Liver (tissue), 9 donors: ENCODE data around the gene NCOA3. TPM values are rescaled to one million over a fixed set of nuclear protein-coding genes. Genes with fewer than 3 reads are reported as not detected.
"Not testable (repeated sequence)": the region's sequence is repeated elsewhere in the genome, so short reads cannot be mapped to it uniquely, and the experiment has no call there.

ENCODE experiments used
- DNase-seq: peaks from one replicate; pipeline ENCODE4 v3.0.0-alpha.2; 2017; ENCODE audit warnings: low spot score
- H3K27ac ChIP-seq, 2 donors: one replicate each; pipeline ENCODE4 v1.7.0; 2013; ENCODE audit warnings: inconsistent platforms in 2 of 2, low read length in 2 of 2, control low read depth in 1 of 2, low read depth in 1 of 2, mild to moderate bottlenecking in 1 of 2
- H3K27me3 ChIP-seq, 4 donors: one replicate each; pipeline versions ENCODE4 v1.6.1 to v1.7.0; 2013; ENCODE audit warnings: low read length in 3 of 4, inconsistent platforms in 1 of 4, mild to moderate bottlenecking in 1 of 4, moderate library complexity in 1 of 4; ENCODE audit not compliant: control insufficient read depth in 4 of 4, insufficient read depth in 4 of 4
- H3K36me3 ChIP-seq, 4 donors: one replicate each; pipeline versions ENCODE4 v1.6.1 to v1.7.0; 2013; ENCODE audit warnings: low read length in 3 of 4, mild to moderate bottlenecking in 3 of 4, low read depth in 1 of 4, moderate library complexity in 1 of 4; ENCODE audit not compliant: control insufficient read depth in 4 of 4, insufficient read depth in 3 of 4
- H3K4me1 ChIP-seq, 4 donors: one replicate each; pipeline versions ENCODE4 v1.6.1 to v1.7.0; 2013; ENCODE audit warnings: low read length in 3 of 4, mild to moderate bottlenecking in 3 of 4, moderate library complexity in 1 of 4; ENCODE audit not compliant: control insufficient read depth in 4 of 4, insufficient read depth in 4 of 4
- H3K4me3 ChIP-seq, 3 donors: one replicate each; pipeline versions ENCODE4 v1.6.1 to v1.7.0; 2013; ENCODE audit warnings: low read length in 3 of 3, control low read depth in 1 of 3, low read depth in 1 of 3, mild to moderate bottlenecking in 1 of 3
- H3K9ac ChIP-seq, 2 donors: one replicate each; pipeline ENCODE4 v1.7.0; 2013; ENCODE audit warnings: low read length in 2 of 2, mild to moderate bottlenecking in 2 of 2, moderate library complexity in 2 of 2, control low read depth in 1 of 2, low read depth in 1 of 2
- H3K9me3 ChIP-seq, 4 donors: one replicate each; pipeline versions ENCODE4 v1.6.1 to v1.7.0; 2013; ENCODE audit warnings: low read length in 3 of 4; ENCODE audit not compliant: control insufficient read depth in 4 of 4
- EGR1 ChIP-seq, 2 donors: IDR thresholded peaks; 2 replicates each; pipeline ENCODE4 v1.6.1; 2016 to 2018; ENCODE audit warnings: antibody characterized with exemption in 2 of 2, low read depth in 2 of 2
- FOXA2 ChIP-seq: IDR thresholded peaks from 2 replicates; pipeline ENCODE4 v1.6.1; 2016; ENCODE audit warnings: antibody characterized with exemption
- GABPA ChIP-seq, 2 donors: IDR thresholded peaks in 1 of 2; conservative IDR thresholded peaks in 1 of 2; 2 replicates each; pipeline ENCODE4 v1.6.1; 2016; ENCODE audit warnings: antibody characterized with exemption in 2 of 2, mild to moderate bottlenecking in 1 of 2, moderate library complexity in 1 of 2
- HNF4A ChIP-seq, 2 donors: conservative IDR thresholded peaks; 2 replicates each; pipeline ENCODE4 v1.6.1; 2016; ENCODE audit warnings: antibody characterized with exemption in 2 of 2, mild to moderate bottlenecking in 2 of 2
- HNF4G ChIP-seq: IDR thresholded peaks from 2 replicates; pipeline ENCODE4 v1.6.1; 2016; ENCODE audit warnings: antibody characterized with exemption
- JUND ChIP-seq, 2 donors: IDR thresholded peaks; 2 replicates each; pipeline ENCODE4 v1.6.1; 2016; ENCODE audit warnings: antibody characterized with exemption in 2 of 2
- NR2F2 ChIP-seq: IDR thresholded peaks from 2 replicates; pipeline ENCODE4 v1.6.1; 2016; ENCODE audit warnings: antibody characterized with exemption
- RAD21 ChIP-seq, 2 donors: IDR thresholded peaks; 2 replicates each; pipeline ENCODE4 v1.6.1; 2016; ENCODE audit warnings: antibody characterized with exemption in 2 of 2, mild to moderate bottlenecking in 2 of 2
- RXRA ChIP-seq, 2 donors: IDR thresholded peaks; 2 replicates each; pipeline ENCODE4 v1.6.1; 2017 to 2018; ENCODE audit warnings: antibody characterized with exemption in 2 of 2, mild to moderate bottlenecking in 1 of 2
- SP1 ChIP-seq: IDR thresholded peaks from 2 replicates; pipeline ENCODE4 v1.6.1; 2018; ENCODE audit warnings: antibody characterized with exemption, mild to moderate bottlenecking
- TAF1 ChIP-seq: conservative IDR thresholded peaks from 2 replicates; pipeline ENCODE4 v1.6.1; 2016; ENCODE audit warnings: antibody characterized with exemption, mild to moderate bottlenecking
- YY1 ChIP-seq: IDR thresholded peaks from 2 replicates; pipeline ENCODE4 v1.6.1; 2016; ENCODE audit warnings: antibody characterized with exemption, mild to moderate bottlenecking
- WGBS: extraction: QIAGEN DNeasy Blood & Tissue Kit; methylation state at CpG from one replicate; pipeline ENCODE4 v1.1.7; 2013; 5-methylcytosine and 5-hydroxymethylcytosine counted together
- polyA plus RNA-seq, 2 donors: library from polyadenylated mRNA; stranded (reverse) in 1 of 2; unstranded in 1 of 2; fragments of 200-250 nt in 1 of 2; fragments of >200 nt in 1 of 2; fragmentation: Nextera tagmentation in 1 of 2; extraction: Ambion mirVana in 1 of 2; gene quantifications; one replicate each; pipeline versions ENCODE4 v1.2.1 to v1.2.3, GENCODE V29; 2013 to 2015
- total RNA-seq, 2 donors: library from RNA; depleted of rRNA; stranded (reverse); fragments of >200 nt; gene quantifications; one replicate each; pipeline ENCODE4 v1.2.3, GENCODE V29; 2014
- TF ChIP-seq, protein P1 (sequence below): IDR thresholded peaks from 2 replicates; pipeline ENCODE4 v1.6.1; 2016; ENCODE audit warnings: antibody characterized with exemption
- TF ChIP-seq, protein P2 (sequence below): IDR thresholded peaks from 2 replicates; pipeline ENCODE4 v1.6.1; 2016; ENCODE audit warnings: antibody characterized with exemption
- TF ChIP-seq, protein P3 (sequence below): fragments of 150-350 bp; IDR thresholded peaks from 2 replicates; pipeline ENCODE4 v1.5.1; 2017; ENCODE audit warnings: improper control_type of control experiment, low read depth, low read length; ENCODE audit not compliant: missing input control
- TF ChIP-seq, protein P4 (sequence below): IDR thresholded peaks from 2 replicates; pipeline ENCODE4 v1.6.1; 2016; ENCODE audit warnings: antibody characterized with exemption
- TF ChIP-seq, protein P5 (sequence below): IDR thresholded peaks from 2 replicates; pipeline ENCODE4 v1.6.1; 2016; ENCODE audit warnings: antibody characterized with exemption, mild to moderate bottlenecking
- donor health status: healthy.
- donor health status: healthy.
- donor health status: healthy.
- donor health status: healthy.
- donor health status: healthy.

NCOA3 gene
- total and polyA plus RNA-seq, 4 donors = 3.8 to 18.2 (median 8.9) TPM

DNA sequence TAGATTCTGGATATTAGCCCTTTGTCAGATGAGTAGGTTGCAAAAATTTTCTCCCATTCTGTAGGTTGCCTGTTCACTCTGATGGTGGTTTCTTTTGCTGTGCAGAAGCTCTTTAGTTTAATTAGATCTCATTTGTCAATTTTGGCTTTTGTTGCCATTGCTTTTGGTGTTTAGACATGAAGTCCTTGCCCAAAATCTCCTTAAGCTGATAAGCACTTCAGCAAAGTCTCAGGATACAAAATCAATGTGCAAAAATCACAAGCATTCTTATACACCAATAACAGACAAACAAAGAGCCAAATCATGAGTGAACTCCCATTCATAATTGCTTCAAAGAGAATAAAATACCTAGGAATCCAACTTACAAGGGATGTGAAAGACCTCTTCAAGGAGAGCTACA, 52.6 kb downstream of the NCOA3 start:
- H3K4me1 ChIP-seq, H3K9ac ChIP-seq, DNase-seq, H3K27ac ChIP-seq, H3K27me3 ChIP-seq, H3K4me3 ChIP-seq, H3K9me3 ChIP-seq, H3K36me3 ChIP-seq: not testable (repeated sequence)

DNA sequence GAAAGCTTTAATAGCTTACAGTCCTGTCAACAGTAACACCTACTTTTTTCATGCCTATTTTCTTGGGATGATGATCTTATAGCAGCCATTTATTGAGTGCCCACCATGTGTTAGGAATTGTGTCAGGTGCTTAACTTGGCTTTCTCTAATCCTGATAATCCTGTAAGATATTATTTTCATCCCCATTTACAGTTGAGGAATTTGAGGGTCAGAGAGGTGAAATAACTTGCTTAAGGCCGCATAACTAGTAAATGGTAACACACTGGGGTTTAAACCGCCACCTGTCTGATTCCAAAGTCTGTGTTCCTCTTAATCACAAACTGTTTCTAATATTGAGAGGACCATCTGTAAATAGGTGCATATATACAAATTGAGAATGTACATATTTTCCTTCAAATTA, 55.5 kb downstream of the NCOA3 start:
- H3K36me3 ChIP-seq = no peaks in the 10 kb centered on the region
- H3K27me3 ChIP-seq = no peaks in the 10 kb centered on the region
- 88% methylated on average over 2 of the region's 2 CpGs for WGBS
- peaks cover 0 to 2% (median 0%) of the 10 kb centered on the region in 4 donors for H3K4me1 ChIP-seq
- H3K4me3 ChIP-seq = no peak overlapping the region
- no peak overlapping the region for H3K9ac ChIP-seq
- no peak for DNase-seq
- H3K27ac ChIP-seq = no peak overlapping the region
- TF ChIP-seq RAD21 (IDR thresholded peaks at IDR 0.05) (no peak), GABPA (IDR thresholded peaks at IDR 0.05 in 1 of 2, conservative IDR thresholded peaks at IDR 0.05 in 1 of 2) (no peak), FOXA2 (no peak), YY1 (no peak), HNF4A (conservative IDR thresholded peaks at IDR 0.05) (no peak), JUND (IDR thresholded peaks at IDR 0.05) (no peak), TAF1 (no peak), NR2F2 (no peak), HNF4G (no peak), SP1 (no peak), EGR1 (IDR thresholded peaks at IDR 0.05; ENCODE audit: low read depth in 2 of 2) (no peak), RXRA (IDR thresholded peaks at IDR 0.05) (no peak)
- TF ChIP-seq, protein P1, sequence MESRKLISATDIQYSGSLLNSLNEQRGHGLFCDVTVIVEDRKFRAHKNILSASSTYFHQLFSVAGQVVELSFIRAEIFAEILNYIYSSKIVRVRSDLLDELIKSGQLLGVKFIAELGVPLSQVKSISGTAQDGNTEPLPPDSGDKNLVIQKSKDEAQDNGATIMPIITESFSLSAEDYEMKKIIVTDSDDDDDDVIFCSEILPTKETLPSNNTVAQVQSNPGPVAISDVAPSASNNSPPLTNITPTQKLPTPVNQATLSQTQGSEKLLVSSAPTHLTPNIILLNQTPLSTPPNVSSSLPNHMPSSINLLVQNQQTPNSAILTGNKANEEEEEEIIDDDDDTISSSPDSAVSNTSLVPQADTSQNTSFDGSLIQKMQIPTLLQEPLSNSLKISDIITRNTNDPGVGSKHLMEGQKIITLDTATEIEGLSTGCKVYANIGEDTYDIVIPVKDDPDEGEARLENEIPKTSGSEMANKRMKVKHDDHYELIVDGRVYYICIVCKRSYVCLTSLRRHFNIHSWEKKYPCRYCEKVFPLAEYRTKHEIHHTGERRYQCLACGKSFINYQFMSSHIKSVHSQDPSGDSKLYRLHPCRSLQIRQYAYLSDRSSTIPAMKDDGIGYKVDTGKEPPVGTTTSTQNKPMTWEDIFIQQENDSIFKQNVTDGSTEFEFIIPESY = no peak
- TF ChIP-seq, protein P2, sequence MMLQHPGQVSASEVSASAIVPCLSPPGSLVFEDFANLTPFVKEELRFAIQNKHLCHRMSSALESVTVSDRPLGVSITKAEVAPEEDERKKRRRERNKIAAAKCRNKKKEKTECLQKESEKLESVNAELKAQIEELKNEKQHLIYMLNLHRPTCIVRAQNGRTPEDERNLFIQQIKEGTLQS = no peak
- TF ChIP-seq, protein P3, sequence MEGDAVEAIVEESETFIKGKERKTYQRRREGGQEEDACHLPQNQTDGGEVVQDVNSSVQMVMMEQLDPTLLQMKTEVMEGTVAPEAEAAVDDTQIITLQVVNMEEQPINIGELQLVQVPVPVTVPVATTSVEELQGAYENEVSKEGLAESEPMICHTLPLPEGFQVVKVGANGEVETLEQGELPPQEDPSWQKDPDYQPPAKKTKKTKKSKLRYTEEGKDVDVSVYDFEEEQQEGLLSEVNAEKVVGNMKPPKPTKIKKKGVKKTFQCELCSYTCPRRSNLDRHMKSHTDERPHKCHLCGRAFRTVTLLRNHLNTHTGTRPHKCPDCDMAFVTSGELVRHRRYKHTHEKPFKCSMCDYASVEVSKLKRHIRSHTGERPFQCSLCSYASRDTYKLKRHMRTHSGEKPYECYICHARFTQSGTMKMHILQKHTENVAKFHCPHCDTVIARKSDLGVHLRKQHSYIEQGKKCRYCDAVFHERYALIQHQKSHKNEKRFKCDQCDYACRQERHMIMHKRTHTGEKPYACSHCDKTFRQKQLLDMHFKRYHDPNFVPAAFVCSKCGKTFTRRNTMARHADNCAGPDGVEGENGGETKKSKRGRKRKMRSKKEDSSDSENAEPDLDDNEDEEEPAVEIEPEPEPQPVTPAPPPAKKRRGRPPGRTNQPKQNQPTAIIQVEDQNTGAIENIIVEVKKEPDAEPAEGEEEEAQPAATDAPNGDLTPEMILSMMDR = no peak
- TF ChIP-seq, protein P4, sequence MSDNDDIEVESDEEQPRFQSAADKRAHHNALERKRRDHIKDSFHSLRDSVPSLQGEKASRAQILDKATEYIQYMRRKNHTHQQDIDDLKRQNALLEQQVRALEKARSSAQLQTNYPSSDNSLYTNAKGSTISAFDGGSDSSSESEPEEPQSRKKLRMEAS = no peak
- TF ChIP-seq, protein P5, sequence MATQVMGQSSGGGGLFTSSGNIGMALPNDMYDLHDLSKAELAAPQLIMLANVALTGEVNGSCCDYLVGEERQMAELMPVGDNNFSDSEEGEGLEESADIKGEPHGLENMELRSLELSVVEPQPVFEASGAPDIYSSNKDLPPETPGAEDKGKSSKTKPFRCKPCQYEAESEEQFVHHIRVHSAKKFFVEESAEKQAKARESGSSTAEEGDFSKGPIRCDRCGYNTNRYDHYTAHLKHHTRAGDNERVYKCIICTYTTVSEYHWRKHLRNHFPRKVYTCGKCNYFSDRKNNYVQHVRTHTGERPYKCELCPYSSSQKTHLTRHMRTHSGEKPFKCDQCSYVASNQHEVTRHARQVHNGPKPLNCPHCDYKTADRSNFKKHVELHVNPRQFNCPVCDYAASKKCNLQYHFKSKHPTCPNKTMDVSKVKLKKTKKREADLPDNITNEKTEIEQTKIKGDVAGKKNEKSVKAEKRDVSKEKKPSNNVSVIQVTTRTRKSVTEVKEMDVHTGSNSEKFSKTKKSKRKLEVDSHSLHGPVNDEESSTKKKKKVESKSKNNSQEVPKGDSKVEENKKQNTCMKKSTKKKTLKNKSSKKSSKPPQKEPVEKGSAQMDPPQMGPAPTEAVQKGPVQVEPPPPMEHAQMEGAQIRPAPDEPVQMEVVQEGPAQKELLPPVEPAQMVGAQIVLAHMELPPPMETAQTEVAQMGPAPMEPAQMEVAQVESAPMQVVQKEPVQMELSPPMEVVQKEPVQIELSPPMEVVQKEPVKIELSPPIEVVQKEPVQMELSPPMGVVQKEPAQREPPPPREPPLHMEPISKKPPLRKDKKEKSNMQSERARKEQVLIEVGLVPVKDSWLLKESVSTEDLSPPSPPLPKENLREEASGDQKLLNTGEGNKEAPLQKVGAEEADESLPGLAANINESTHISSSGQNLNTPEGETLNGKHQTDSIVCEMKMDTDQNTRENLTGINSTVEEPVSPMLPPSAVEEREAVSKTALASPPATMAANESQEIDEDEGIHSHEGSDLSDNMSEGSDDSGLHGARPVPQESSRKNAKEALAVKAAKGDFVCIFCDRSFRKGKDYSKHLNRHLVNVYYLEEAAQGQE = no peak
- H3K9me3 ChIP-seq = no peaks in the 10 kb centered on the region
